Heart right ventricle (tissue), 16 donors: ENCODE measurements around the gene SHFL. TPM values are rescaled to one million over a fixed set of nuclear protein-coding genes. Genes with fewer than 3 reads are reported as not detected.

Experiments
- ATAC-seq, 8 donors: fragments of 200-7000 bp; cut with Tn5 transposase; one replicate each; pipeline ENCODE4 v1.9.1; 2020; ENCODE audit warnings: mild to moderate bottlenecking in 8 of 8, moderate library complexity in 8 of 8, moderate number of reproducible peaks in 1 of 8
- DNase-seq, 2 donors: peaks; one replicate each; pipeline ENCODE4 v3.0.0-alpha.2; 2020
- H3K27ac ChIP-seq, 10 donors: fragments of 200-600 bp; sonication (generic) in 2 of 10; one replicate each; pipeline versions ENCODE4 v1.5.0 to v1.8.0; 2020 to 2022; ENCODE audit warnings: mild to moderate bottlenecking in 3 of 10
- H3K27me3 ChIP-seq, 7 donors: fragments of 200-600 bp; one replicate each; pipeline ENCODE4 v1.8.0; 2021 to 2022; ENCODE audit warnings: mild to moderate bottlenecking in 2 of 7
- H3K36me3 ChIP-seq, 9 donors: fragments of 200-600 bp; sonication (generic) in 1 of 9; one replicate each; pipeline versions ENCODE4 v1.5.0 to v1.8.0; 2020 to 2022; ENCODE audit warnings: mild to moderate bottlenecking in 2 of 9
- H3K4me1 ChIP-seq, 9 donors: fragments of 200-600 bp; sonication (generic) in 1 of 9; one replicate each; pipeline versions ENCODE4 v1.5.0 to v1.8.0; 2020 to 2022; ENCODE audit warnings: mild to moderate bottlenecking in 4 of 9
- H3K4me3 ChIP-seq, 10 donors: fragments of 200-600 bp; sonication (generic) in 2 of 10; one replicate each; pipeline versions ENCODE4 v1.5.0 to v1.8.0; 2020 to 2022; ENCODE audit warnings: mild to moderate bottlenecking in 7 of 10, moderate library complexity in 2 of 10
- H3K9me3 ChIP-seq, 11 donors: fragments of 200-600 bp in 10 of 11; sonication (generic) in 2 of 11; one replicate each; pipeline versions ENCODE4 v1.5.0 to v1.8.0; 2013 to 2022; ENCODE audit warnings: mild to moderate bottlenecking in 2 of 11, control low read depth in 1 of 11, moderate library complexity in 1 of 11
- WGBS, 2 donors: extraction: QIAGEN DNeasy Blood & Tissue Kit; methylation state at CpG; one replicate each; pipeline ENCODE4 v1.1.7; 2013; ENCODE audit warnings: inconsistent platforms in 1 of 2; 5-methylcytosine and 5-hydroxymethylcytosine counted together
- intact Hi-C, 10 donors: fragments of 100-400 bp; cut with DNase I; formaldehyde crosslinking; loops; one replicate each; pipeline versions ENCODE4 v1.11.1 to v1.14.2; 2022
- polyA plus RNA-seq, 2 donors: library from polyadenylated mRNA; stranded (reverse); fragments of 200-250 nt; gene quantifications; one replicate each; pipeline ENCODE4 v1.2.3, GENCODE V29; 2013
- total RNA-seq, 10 donors: library from RNA; stranded (reverse); fragmentation: NEBNext Ultra II Directional in 3 of 10; extraction: Animal tissue kit (Norgen Biotek cat#: 25700) in 3 of 10; gene quantifications; one replicate each; pipeline versions ENCODE4 v1.2.1 to v1.2.4, GENCODE V29; 2021 to 2023
- TF ChIP-seq, protein P1 (sequence below), 9 donors: fragments of 200-600 bp; sonication (generic) in 2 of 9; IDR thresholded peaks; one replicate each; pipeline versions ENCODE4 v1.5.0 to v1.8.0; 2021 to 2022; ENCODE audit warnings: antibody characterized with exemption in 9 of 9, mild to moderate bottlenecking in 5 of 9, moderate library complexity in 1 of 9
- donor health status: Arrhythmogenic right ventricular cardiomyopathy.
- donor health status: ischemic (EF 13 %, LVEDD 7.1; RV severe dilation, severe dysfunction).
- donor health status: healthy with polysubstance abuse.
- donor health status: DM: no; HTN: yes; CAD: no.
- donor health status: DM: no; HTN: no; CAD: no.
- donor health status: ischemic (EF 25% LVEDD 6.9; RV normal size, moderate dysfunction).
- donor health status: ischemic (EF 25% LVEDD 5.7; RV mildly dilated, moderate dysfunction).
- donor health status: healthy.
- donor health status: DM: yes; HTN: yes; CAD: no.
- donor health status: Ischemic cardiomyopathy.
- donor health status: ischemic (EF 35%, LVEDD 5.7; RV mildly dilated, moderate dysfunction).
- donor health status: nonischemic (EF 11% LVEDD 7.7; RV severe dilation, severe dysfunction).
- donor health status: DM: yes; HTN: yes; CAD: no.
- donor health status: PGD.
- donor health status: ischemic (EF 29% LVEDD 5.4; RV normal size, mild dysfunction).
- donor health status: nonischemic (EF 23%, LVEDD 6.1; RV moderate dilation, normal function).

SHFL gene
- total and polyA plus RNA-seq, 12 donors: 4.0 to 30.2 (median 10.2) TPM

DNA sequence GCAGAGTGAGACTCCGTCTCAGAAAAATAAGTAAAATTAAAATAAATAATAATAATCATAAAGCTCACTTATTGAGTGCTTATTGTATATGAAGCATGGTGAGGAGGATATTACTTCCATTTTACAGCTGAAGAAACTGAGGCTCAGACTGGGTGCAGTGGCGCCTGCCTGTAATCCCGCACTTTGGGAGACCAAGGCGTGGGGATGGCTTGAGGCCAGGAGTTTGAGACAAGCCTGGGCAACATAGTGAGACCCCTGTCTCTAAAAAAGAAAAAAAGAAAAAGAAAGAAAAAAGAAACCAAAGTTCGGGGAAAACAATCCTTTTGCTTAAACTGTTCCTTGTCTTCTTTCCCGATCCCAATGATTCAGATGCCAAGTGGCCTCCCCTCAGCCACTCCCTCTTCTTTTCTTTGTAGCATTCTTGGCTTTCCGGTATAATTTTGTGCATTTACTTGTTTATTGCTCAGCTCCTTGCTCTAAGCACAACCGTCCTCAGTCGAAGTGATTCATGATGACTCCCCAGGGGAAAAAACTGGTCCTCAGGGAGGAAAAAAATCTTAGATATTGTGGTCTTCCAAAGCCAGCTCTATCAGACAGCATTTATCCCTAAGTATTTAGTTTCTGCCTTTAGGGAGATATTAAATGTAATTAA, 34.5 kb downstream of the SHFL start:
- no peak for DNase-seq
- intact Hi-C loops: loop anchor here in 2 of 10 donors (2.0 to 10.0 kb wide), 2 partner anchors 74 to 130 kb away; partner anchors contain the start of gene DNMT1 (in 1 of the 2)
- Histone ChIP-seq H3K9me3 (no peaks in the 10 kb centered on the region), H3K36me3 (peaks cover 0 to 39% (median 18%) of the 10 kb centered on the region in 9 donors), H3K4me3 (peak overlapping the region in 3 of 10 donors; percentile 83 to 94 (median 93)), H3K27me3 (no peaks in the 10 kb centered on the region), H3K4me1 (peaks cover 8 to 29% (median 16%) of the 10 kb centered on the region in 9 donors), H3K27ac (peak overlapping the region in 2 of 10 donors; percentile 15 to 48)
- TF ChIP-seq, protein P1, sequence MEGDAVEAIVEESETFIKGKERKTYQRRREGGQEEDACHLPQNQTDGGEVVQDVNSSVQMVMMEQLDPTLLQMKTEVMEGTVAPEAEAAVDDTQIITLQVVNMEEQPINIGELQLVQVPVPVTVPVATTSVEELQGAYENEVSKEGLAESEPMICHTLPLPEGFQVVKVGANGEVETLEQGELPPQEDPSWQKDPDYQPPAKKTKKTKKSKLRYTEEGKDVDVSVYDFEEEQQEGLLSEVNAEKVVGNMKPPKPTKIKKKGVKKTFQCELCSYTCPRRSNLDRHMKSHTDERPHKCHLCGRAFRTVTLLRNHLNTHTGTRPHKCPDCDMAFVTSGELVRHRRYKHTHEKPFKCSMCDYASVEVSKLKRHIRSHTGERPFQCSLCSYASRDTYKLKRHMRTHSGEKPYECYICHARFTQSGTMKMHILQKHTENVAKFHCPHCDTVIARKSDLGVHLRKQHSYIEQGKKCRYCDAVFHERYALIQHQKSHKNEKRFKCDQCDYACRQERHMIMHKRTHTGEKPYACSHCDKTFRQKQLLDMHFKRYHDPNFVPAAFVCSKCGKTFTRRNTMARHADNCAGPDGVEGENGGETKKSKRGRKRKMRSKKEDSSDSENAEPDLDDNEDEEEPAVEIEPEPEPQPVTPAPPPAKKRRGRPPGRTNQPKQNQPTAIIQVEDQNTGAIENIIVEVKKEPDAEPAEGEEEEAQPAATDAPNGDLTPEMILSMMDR (IDR thresholded peaks at IDR 0.05): no peak
- ATAC-seq: peak in 1 of 8 donors; percentile 30
- 67 to 71% methylated on average over 9 of the region's 9 CpGs for WGBS, 2 donors

DNA sequence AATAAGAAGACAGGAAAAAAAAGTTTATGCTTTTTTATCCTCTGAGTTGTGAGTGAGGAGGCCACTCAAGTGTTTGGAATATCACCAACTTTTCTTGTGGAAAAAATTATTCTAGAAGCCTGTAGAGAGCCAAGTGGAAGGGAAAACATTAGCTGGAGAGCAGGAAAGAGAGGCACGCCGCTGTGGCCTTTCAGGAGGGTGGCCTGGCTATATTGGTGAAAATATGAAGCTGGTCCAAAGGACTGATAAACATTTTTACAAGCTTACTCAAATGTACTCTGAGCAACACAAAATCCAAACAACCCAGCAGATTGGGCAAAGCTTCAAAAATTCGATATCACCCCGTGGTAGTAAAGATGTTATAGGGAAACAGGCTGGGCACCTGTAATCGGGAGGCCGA, 35.9 kb downstream of the SHFL start:
- peaks cover 0 to 36% (median 5%) of the 10 kb centered on the region in 9 donors for H3K36me3 ChIP-seq
- no peaks in the 10 kb centered on the region for H3K27me3 ChIP-seq
- intact Hi-C loops: loop anchor here in 1 of 10 donors (10.0 kb wide), 1 partner anchor 73 kb away; the partner anchor contains the start of gene DNMT1
- ATAC-seq (no peak), DNase-seq (no peak)
- peaks cover 8 to 36% (median 16%) of the 10 kb centered on the region in 9 donors for H3K4me1 ChIP-seq
- no peak overlapping the region for H3K4me3 ChIP-seq
- TF ChIP-seq, protein P1 (IDR thresholded peaks at IDR 0.05): no peak
- H3K9me3 ChIP-seq: no peaks in the 10 kb centered on the region
- peak overlapping the region in 1 of 10 donors; percentile 20 for H3K27ac ChIP-seq
- WGBS, 2 donors: 71 to 75% methylated on average over 6 of the region's 6 CpGs

DNA sequence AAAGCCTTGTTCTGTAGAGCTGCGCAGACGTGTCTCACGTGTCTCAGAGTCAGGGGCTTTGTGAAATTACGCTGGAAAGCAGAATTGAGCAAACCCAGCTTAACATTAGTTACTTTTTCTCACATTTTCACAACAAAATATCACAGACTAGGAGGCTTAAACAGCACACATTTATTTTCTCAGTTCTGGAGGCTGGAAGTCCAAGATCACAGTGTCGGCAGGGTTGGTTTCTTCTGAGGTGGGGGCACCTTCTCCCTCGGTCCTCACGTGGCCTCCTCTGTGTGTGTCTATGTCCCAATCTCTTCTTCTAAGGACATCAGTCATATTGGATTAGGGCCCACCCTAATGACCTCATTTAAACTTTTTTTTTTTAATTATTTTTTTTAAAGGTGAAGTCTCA, 38.3 kb downstream of the SHFL start:
- no peaks in the 10 kb centered on the region for H3K27me3 ChIP-seq

DNA sequence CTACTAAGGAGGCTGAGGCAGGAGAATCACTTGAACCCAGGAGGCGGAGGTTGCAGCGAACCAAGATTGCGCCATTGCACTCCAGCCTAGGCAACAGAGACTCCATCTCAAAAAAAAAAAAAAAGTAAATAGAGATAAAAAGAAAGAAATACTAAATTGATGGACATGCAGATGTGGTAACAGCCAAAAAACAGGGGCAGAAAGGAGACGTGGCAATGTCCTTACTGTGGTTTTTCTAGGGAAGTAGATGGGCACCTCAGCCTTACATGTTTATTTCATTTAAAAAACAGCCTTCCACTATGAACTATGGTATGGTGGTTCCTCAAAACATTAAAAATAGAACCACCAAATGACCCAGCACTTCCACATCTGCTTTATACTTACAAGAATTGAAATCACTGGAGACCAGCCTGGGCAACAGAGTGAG, 40.1 kb downstream of the SHFL start:
- peaks cover 0 to 59% (median 3%) of the 10 kb centered on the region in 9 donors for H3K36me3 ChIP-seq
- H3K4me3 ChIP-seq: no peak overlapping the region
- no peak for DNase-seq
- TF ChIP-seq, protein P1 (IDR thresholded peaks at IDR 0.05): no peak
- H3K9me3 ChIP-seq: no peaks in the 10 kb centered on the region
- peaks cover 0 to 14% (median 0%) of the 10 kb centered on the region in 9 donors for H3K4me1 ChIP-seq
- no peaks in the 10 kb centered on the region for H3K27me3 ChIP-seq
- intact Hi-C loops: loop anchor here in 1 of 10 donors (10.0 kb wide), 1 partner anchor 69 kb away; the partner anchor contains the start of gene DNMT1
- peak in 7 of 8 donors; percentile 20 to 58 (median 54) for ATAC-seq
- peak overlapping the region in 2 of 10 donors; percentile 4 to 89 for H3K27ac ChIP-seq
- 92 to 95% methylated on average over 4 of the region's 4 CpGs for WGBS, 2 donors

More for the DNA sequence above, 38.3 kb downstream of the SHFL start:
- intact Hi-C loops: loop anchor here in 1 of 10 donors (10.0 kb wide), 1 partner anchor 70 kb away; the partner anchor contains the start of gene DNMT1
- DNase-seq (no peak), ATAC-seq (no peak)
- Histone ChIP-seq H3K4me3 (no peak overlapping the region), H3K9me3 (no peaks in the 10 kb centered on the region), H3K4me1 (peaks cover 0 to 22% (median 4%) of the 10 kb centered on the region in 9 donors), H3K27ac (no peak overlapping the region), H3K36me3 (peaks cover 0 to 41% (median 3%) of the 10 kb centered on the region in 9 donors)
- WGBS, 2 donors: 96% methylated on average over 7 of the region's 7 CpGs
- TF ChIP-seq, protein P1 (IDR thresholded peaks at IDR 0.05): no peak
